Epidermal melanocyte (primary cell): ENCODE results near the gene TMEM132E.
"Not testable (repeated sequence)": the region's sequence is repeated elsewhere in the genome, so short reads cannot be mapped to it uniquely, and the experiment has no call there.

ENCODE experiments used
- DNase-seq: peaks from one replicate; pipeline ENCODE4 v3.0.0; 2011; ENCODE audit warnings: low spot score; ENCODE audit not compliant: insufficient read length

Gene TMEM132E, protein sequence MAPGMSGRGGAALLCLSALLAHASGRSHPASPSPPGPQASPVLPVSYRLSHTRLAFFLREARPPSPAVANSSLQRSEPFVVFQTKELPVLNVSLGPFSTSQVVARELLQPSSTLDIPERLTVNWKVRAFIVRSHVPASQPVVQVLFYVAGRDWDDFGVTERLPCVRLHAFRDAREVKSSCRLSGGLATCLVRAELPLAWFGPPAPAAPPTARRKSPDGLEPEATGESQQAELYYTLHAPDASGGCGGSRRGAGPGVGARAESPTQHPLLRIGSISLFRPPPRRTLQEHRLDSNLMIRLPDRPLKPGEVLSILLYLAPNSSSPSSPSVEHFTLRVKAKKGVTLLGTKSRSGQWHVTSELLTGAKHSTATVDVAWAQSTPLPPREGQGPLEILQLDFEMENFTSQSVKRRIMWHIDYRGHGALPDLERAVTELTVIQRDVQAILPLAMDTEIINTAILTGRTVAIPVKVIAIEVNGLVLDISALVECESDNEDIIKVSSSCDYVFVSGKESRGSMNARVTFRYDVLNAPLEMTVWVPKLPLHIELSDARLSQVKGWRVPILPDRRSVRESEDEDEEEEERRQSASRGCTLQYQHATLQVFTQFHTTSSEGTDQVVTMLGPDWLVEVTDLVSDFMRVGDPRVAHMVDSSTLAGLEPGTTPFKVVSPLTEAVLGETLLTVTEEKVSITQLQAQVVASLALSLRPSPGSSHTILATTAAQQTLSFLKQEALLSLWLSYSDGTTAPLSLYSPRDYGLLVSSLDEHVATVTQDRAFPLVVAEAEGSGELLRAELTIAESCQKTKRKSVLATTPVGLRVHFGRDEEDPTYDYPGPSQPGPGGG (N-terminal part only)

DNA sequence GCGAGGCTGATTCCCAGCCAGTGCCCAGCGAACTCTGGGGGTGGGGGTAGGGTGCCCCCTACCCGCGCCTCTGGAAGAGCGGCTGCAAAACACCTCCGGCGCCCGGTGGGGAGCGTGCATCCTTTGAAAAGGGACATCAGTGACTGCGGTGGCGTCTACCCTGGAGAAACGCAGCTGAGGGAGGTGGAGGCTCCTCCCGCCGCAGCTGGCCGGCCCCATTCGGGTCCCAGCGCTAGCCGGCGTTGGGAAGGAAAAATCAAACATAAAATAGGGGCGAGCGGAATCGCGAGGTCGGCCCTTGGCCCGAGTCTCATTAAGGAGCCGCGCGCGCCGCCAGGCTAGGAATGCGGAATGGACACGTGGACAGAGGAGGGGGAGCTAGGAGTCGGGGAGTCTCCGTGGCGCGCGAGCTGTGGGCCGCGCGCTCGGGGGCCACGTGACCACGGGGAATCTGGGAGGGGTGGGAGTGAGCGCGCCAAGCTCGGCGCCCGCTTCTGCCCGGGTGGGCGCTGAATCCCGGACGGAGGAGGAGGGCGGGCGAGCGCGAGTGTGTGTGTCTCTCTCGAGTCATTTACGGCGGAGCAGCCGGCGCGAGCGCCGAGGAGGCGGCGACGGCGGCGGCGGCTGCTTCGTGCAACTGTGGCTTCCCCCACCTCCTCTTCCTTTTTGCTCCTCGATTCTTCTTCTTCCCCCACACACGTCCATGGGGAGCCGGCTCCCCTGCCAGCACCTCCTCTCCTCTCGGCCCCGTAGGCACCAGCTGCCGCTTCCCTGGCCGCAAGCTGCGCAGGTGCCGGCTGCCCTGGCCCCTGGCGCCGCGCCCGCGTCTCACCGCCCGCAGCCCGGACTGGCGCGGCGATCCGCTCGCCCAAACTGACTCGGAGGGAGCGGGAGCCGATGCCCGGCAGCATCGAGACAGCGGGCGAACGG is at the start of gene TMEM132E:
TSS of gene TMEM132E (plus strand) at position 566 of the 930 bp plus-strand sequence. CDS start 1,495 bp downstream, outside the sequence.
- no peak for DNase-seq

DNA sequence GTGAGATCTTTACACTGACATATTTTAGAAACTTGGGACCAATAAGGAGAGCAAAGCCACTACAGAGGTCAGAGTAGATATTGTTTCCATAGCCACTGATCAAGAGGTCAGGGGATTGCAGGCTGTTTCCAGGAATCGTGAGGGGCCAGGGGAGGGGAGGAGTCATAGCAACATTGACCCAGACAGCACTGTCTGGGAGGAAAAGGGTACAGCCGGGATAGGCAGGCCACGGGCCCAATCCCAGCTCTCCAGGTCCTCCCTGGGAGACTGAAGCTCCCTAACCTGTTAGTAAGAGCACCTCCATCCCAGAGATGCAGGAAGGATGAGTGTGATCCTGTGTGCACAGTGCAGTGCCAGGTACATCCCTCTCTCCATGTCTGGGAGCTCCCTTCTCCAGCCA is 48.5 kb upstream of the TMEM132E start:
- no peak for DNase-seq

DNA sequence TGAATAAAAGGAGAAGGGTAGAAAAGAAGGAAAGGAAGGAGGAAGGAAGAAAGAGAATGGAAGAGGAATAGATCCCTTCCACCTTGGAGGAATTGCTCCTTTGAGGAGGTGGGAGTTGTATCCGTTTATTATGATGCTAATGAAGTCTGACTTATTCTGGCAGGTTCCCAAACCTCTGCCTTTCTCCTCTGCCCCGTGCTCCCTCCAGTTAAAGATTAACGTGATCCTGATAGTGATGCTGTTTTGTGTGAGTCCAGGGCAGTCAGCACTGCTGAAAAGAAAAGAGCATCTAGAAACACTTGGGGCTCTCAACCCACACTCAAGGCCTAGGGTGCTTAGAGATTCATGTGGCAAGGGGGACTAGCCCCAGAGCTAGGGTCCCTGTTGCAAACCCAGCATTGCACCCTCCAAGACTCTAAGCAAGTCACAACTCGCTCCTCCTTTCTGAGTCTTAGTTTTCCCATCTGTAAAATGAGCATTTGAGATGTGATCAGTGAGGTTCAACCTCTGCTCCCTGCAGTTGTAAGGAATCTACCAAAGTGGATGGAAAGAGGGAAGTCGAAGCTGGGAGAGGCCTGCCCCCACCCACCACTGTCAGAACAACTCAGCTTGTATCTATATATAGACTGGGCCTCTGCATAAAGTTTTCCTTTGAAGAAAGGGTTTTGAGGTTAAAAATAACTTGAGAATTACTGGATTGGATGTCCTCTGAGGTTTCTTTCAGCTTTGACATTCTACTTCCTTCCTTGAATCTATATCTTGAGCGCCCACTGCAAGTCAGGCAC is 46.9 kb upstream of the TMEM132E start:
- no peak for DNase-seq

DNA sequence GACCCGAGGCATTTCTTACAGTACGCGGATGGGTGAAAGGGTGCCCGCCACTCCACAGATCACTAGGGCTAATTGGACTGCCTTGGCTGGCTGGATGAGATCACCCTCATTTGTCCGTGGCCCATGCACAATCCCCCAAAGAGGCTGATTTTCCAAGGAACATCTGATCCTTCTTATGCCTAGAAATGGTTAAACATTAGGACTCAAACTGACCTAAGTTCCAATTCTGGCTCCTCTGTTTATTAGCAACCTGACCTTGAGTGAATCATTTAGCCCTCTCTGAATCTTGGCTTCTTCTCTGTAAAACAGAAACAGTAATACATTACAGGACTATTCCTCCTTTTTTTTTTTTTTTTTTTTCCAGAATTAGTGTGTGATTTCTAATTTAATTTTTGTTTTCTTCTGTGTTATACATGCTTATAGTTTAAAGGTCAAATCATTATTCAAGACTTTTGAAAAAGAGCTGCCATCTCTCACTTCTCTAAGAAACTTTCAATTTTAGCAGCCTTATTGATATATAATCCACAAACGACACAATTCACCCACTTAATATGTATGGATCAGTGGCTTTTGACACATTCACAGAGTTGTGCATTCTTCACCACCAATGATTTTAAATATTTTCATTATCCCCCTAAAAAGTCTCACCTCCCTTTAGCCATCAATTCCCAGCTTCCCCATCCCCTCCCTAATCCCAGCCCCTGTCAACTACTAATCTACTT is 45.4 kb upstream of the TMEM132E start:
- no peak for DNase-seq

DNA sequence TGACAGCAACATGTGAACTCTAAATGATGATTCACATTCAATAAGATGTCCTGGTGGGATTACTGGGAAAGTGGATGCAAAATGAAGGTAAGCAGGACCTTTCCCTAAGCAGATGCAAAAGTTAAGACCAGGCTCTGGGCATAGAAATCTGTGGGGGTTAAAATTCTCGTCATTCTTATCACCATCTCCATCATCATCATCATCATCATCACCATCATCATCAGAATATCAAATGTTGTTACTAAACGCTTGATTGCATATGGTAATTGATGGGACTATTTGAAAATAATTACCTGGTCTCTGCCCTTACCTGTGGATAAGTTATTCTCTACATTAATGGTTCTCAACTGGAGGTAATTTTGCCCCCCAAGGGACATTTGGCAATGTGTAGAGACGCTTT is 41.9 kb upstream of the TMEM132E start:
- DNase-seq: no peak

DNA sequence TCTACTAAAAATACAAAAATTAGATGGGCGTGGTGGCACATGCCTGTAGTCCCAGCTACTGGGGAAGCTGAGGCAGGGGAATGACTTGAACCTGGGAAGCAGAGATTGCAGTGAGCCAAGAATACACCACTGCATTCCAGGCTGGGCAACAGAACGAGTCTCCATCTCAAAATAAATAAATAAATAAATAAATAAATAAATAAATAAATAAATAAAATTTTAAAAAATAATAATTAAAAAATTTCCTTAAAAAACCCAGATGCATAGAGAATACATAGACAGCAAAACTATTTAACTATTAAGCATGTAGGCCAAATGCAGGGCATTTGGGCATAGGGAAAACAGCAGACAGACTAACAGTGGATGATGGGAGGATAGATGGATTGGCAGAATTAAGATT is 40.8 kb upstream of the TMEM132E start:
- DNase-seq: not testable (repeated sequence)

DNA sequence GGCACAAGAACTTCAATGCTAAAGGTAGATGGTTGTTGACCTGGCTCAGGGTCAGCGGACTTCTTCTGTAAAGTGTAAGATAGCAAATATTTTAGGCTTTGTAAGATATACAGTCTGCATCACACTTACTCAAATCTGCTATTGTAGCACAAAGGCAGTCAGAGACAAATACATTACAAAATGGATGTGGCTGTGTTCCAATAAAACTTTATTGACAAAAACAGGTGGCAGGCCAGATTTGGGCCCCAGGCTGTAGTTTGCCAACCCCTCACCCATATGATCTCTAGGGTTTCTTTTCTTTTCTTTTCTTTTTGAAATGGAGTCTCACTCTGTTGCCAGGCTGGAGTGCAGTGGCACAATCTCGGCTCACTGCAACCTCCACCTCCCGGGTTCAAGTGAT is 39.5 kb upstream of the TMEM132E start:
- no peak for DNase-seq

DNA sequence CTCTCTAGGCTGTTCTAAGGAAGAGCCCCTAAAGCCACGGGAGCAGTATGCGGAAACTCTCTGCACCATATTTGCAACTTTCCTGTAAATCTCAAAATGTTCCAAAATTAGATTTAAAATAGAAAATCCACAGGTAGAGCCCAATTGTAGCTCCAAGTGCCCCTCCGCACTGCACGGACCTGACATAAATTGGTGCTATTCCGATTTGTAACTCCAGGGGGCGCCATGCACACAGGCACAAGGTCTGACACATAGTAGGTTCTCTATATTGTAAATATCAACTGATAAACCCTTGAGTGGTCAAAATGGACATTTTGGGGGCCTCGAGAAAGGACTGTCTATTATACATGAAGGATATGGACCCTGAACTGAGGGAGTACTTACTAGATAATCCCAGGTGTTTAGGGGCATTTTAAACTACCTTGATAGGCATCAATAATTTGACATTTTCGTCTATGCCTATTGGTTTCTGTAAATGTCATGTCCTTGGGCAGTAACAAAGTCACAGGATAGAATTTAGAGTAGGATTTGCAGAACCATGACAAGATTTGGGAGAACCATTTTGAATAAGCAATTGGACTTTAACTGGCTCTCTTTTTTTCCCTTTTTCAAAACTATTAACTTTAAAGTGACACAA is 36.6 kb upstream of the TMEM132E start:
- no peak for DNase-seq

DNA sequence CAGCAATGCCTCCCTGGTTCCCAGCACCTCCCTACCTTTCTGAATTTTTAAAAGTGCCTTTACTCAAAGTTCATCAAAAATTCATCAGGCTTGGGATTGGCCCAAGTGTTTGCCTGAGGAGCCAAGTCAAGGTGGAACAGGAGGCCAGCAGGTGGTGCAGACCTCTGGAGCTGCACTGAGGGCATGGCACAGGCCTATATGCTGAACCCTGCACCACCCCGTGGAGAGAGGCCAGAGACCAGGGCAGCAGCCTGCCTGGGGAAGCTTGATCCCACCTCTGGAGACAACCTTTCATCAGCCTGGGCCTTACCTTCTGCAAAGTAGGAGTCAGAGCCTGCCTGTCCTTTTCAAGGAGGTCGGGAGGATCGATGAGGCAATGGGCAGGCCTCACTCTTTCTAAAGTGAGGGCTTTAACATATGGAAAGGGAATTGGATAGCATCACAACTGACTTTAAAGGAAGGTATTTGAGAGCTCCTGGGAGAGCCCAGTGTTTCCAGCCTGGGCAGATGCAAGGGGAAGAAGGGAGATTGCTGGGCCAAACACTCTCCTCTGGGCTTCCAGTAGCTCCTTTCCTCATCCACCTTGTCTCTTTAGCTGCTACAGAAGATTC is 31.8 kb upstream of the TMEM132E start:
- DNase-seq: no peak

DNA sequence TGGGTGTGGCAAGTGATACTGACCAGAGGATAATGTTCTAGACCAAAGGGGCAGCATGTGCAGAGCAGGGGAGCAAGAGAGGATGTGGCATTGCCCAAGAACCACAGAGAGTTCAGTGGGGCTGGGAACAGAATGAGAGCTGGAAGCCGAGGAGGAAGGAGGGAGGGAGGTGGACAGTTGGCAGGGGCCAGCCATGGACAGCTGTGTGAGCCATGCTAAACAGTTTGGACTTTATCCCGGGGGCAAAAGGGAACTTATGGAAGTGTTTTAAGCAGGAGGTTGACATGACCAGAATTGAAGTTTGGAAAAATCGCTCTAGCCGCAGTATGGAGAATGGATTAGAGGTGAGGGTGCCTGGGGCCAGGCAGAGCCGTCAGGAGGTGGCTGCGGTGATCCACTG is 29.4 kb upstream of the TMEM132E start:
- DNase-seq: no peak

DNA sequence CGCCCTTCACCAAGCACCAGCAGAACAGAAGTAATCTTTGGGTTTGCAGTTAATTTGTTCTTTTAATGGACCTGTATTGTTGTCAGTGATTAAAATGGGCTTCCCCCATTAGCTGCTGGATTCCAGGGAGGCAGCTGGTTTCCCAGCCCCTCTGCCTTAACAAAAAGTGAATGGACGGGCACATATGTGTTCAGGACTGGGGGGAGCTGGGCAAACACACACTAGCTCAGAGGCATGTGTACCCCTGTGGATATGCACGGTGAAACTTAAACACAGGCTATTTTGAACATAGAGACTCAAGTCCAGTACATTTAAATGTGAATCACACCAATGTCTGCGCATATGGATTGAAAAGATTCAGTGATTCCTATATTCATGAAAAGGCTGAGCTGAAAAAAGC is 25.5 kb upstream of the TMEM132E start:
- DNase-seq: no peak

DNA sequence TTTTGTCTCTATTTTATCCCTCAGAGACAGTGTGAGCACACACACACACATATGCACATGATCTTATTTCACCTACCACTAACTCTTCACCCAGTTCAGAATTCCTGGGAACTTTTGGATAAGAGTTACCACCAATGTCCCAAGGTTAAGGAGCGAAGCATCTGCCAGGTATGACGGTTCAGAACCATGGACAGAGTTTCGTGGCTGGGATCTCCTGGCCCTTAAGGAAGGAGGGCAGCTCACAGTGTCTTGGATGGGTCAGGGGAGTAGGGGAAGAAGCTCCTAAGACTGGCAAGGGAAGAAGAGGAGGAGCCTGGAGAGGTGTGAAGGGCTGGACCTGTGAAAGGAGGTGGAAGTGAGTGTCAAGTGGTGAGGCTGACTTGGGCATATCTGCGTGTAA is 23.0 kb upstream of the TMEM132E start:
- no peak for DNase-seq

DNA sequence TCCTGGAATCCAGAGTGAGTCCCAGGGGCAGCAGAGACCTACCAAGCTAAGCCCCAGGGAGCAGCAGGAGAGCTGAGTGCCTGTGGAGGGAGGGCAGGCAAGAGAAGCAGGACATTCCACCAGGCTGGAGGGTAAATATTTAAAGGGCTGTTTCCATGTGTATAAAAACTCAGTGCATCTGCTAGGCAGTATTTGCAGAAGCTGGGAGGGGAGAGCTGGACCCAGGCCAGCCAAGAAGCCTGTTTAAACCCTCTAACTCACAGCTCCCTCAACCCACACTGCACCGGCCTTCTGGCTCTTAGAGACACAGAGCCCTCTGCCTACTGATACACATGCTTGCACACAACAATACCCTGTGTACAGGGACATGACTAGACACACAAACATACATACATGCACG is 22.5 kb upstream of the TMEM132E start:
- no peak for DNase-seq

DNA sequence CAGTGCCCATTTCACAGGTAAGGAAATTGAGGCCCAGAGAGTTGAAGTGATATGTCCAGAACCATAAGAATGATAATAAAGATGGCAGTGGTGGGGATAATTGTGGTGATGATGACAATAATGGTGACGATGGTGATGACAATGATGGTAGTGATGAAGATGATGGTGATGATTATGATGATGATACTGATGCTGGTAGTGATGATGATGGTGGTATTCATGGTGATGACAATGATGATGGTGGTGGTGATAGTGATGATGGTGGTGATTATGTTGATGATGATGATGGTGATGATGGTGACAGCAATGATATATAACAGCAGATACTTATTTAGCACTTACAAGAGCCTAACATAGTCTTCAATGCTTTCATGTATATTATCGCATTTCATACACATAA is 18.1 kb upstream of the TMEM132E start:
- DNase-seq: no peak

DNA sequence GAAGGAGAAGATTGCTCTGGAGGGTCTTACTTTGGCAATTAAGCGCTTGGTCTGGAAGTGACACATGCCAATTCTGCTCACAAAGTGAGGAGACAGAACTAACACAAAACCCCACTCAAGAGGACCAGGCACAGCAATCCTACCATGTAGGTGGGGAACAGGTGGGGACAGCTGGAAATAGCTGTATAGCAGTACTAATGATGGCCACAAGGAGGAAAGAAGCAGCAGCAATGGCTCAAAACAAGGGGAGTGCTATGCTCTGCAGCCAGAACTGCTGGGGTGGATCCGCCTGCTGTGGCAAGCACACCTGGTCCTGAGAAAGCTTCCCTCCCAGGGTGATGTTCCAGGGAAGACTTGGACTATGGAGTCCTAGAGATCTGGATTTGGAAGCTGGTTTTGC is 17.0 kb upstream of the TMEM132E start:
- no peak for DNase-seq

DNA sequence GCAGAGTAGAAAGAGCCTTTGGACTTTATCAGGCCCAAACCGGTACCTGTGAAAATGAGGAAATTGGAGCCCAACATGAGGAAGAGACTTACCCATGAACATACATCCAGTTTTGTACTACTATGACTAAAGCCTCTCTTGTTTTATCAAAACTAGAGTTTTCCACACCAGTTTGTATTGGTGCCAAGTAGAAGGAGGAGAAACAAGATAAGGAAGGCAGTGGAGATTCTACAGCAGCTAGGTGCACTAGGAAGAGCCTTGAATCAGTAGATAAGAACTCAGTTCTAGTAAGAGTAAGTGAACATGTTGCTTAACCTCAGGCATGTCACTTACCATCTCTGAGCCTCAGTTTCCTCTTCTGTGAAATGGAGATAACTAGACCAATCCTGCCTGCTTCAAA is 13.7 kb upstream of the TMEM132E start:
- DNase-seq: no peak

DNA sequence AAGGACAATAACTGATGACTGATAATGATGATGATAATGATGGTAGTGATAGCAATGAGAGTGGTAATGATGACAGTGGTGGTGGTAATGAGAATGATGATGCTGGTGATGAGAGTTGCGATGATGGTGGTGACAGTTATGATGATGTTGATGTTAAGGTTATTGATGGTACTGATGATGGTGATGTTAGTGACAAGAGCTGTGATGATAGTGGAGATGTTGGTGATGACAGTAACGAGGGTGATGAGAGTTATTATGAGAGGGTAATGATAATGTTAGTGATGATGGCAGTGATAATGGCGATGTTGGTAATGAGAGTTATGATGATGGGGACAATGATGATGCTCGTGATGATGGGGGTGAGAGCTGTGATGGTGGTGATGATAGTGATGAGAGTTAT is 13.2 kb upstream of the TMEM132E start:
- DNase-seq: no peak

DNA sequence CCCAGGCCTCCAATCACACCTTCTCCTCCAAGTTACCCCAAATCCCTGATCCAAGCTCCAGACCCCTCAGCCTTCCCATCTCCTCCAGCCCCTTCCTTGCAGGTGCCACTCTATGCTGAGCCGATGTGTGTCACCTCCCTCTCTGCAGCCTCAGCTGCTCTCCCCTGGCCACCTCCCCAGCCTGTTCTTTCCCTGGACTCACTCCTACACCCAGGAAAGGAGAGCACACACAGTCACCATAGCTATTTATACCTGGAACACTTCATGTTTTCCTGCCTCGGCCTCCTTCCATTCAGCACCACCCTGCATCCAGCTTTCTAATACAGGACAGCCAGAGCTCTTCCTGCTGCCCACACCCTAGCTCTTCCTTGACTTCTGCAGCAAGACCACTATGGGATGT is 12.5 kb upstream of the TMEM132E start:
- no peak for DNase-seq
